GM12865 (cell line): ENCODE measurements around the gene EPC1.
"Not testable (repeated sequence)": the region's sequence is repeated elsewhere in the genome, so short reads cannot be mapped to it uniquely, and the experiment has no call there.

Experiments
- DNase-seq: peaks from one replicate; pipeline ENCODE4 v3.0.0; 2010; ENCODE audit warnings: low read depth
- H3K4me3 ChIP-seq: 2 replicates; pipeline ENCODE4 v1.5.1; 2011; ENCODE audit warnings: mild to moderate bottlenecking, low read depth, low read length, control low read depth
- CTCF ChIP-seq: IDR thresholded peaks from 2 replicates; pipeline ENCODE4 v1.5.1; 2011; ENCODE audit warnings: low read length, control low read depth, low read depth, inconsistent platforms; ENCODE audit not compliant: insufficient read depth; ENCODE audit errors: missing control alignments

The EPC1 gene

GRCh38 chr10:32372000-32372875 lies 25.3 kb upstream of the EPC1 start:
- H3K4me3 ChIP-seq: no peak overlapping the region
- no peak for TF ChIP-seq CTCF
- DNase-seq: peak; percentile 45

GRCh38 chr10:32371101-32371500 lies 24.1 kb upstream of the EPC1 start:
- H3K4me3 ChIP-seq: no peak overlapping the region
- no peak for TF ChIP-seq CTCF
- DNase-seq: no peak

- TF ChIP-seq CTCF: peak; percentile 69
- peak; percentile 82 for DNase-seq
- H3K4me3 ChIP-seq: no peak overlapping the region
Observed at GRCh38 chr10:32367793-32368453, 21.0 kb upstream of the EPC1 start.

- DNase-seq: no peak
- no peak overlapping the region for H3K4me3 ChIP-seq
- TF ChIP-seq CTCF: no peak
Observed at GRCh38 chr10:32366588-32366987, 19.6 kb upstream of the EPC1 start.

GRCh38 chr10:32366111-32366510 lies 19.2 kb upstream of the EPC1 start:
- no peak overlapping the region for H3K4me3 ChIP-seq
- no peak for TF ChIP-seq CTCF
- DNase-seq: no peak

- not testable (repeated sequence) for H3K4me3 ChIP-seq, DNase-seq
Observed at GRCh38 chr10:32365404-32365803, 18.4 kb upstream of the EPC1 start.

- no peak overlapping the region for H3K4me3 ChIP-seq
- TF ChIP-seq CTCF: no peak
- DNase-seq: no peak
Observed at GRCh38 chr10:32362571-32362970, 15.6 kb upstream of the EPC1 start.
